IPS-NIHi11 (cell line): Measurements from ENCODE around the gene COA1.
"Not testable (repeated sequence)": the region's sequence is repeated elsewhere in the genome, so short reads cannot be mapped to it uniquely, and the experiment has no call there.

ENCODE experiments used
- DNase-seq: peaks from one replicate; pipeline ENCODE4 v3.0.0; 2012; ENCODE audit warnings: mixed read lengths, low spot score

COA1 gene

GRCh38 chr7:43729214-43729923 is at the start of gene COA1:
Gene COA1 (minus strand): TSS chr7:43729523. CDS start chr7:43648614, 80,909 bp downstream.
- DNase-seq = peak; percentile 86

GRCh38 chr7:43778293-43779044 is 49.1 kb upstream of the COA1 start:
- not testable (repeated sequence) for DNase-seq

- DNase-seq = not testable (repeated sequence)
Observed at GRCh38 chr7:43775255-43775654, 45.9 kb upstream of the COA1 start.

- not testable (repeated sequence) for DNase-seq
Observed at GRCh38 chr7:43773268-43773667, 43.9 kb upstream of the COA1 start.

GRCh38 chr7:43771573-43771972 is 42.2 kb upstream of the COA1 start:
- DNase-seq = no peak

GRCh38 chr7:43771128-43771527 is 41.8 kb upstream of the COA1 start:
- DNase-seq = no peak

GRCh38 chr7:43769791-43770465 is 40.6 kb upstream of the COA1 start:
- DNase-seq = no peak

- DNase-seq = no peak
Observed at GRCh38 chr7:43769281-43769680, 40.0 kb upstream of the COA1 start.

GRCh38 chr7:43768887-43769272 is 39.6 kb upstream of the COA1 start:
- no peak for DNase-seq

- no peak for DNase-seq
Observed at GRCh38 chr7:43768201-43768886, 39.0 kb upstream of the COA1 start.

- DNase-seq = no peak
Observed at GRCh38 chr7:43767311-43767710, 38.0 kb upstream of the COA1 start.

GRCh38 chr7:43766564-43766963 is 37.2 kb upstream of the COA1 start:
- peak; percentile 26 for DNase-seq

- no peak for DNase-seq
Observed at GRCh38 chr7:43764807-43765491, 35.6 kb upstream of the COA1 start.

- DNase-seq = peak; percentile 26
Observed at GRCh38 chr7:43764039-43764761, 34.9 kb upstream of the COA1 start.

- peak; percentile 37 for DNase-seq
Observed at GRCh38 chr7:43763183-43763582, 33.9 kb upstream of the COA1 start.

- DNase-seq = no peak
Observed at GRCh38 chr7:43761938-43762692, 32.8 kb upstream of the COA1 start.

- DNase-seq = no peak
Observed at GRCh38 chr7:43761382-43761781, 32.1 kb upstream of the COA1 start.

GRCh38 chr7:43760861-43761260 is 31.5 kb upstream of the COA1 start:
- no peak for DNase-seq

- DNase-seq = peak; percentile 76
Observed at GRCh38 chr7:43758822-43759683, 29.7 kb upstream of the COA1 start.
